ENCODE results near the gene ADSS2. TPM values are rescaled to one million over a fixed set of nuclear protein-coding genes. Genes with fewer than 3 reads are reported as not detected.

ADSS2 gene
- total RNA-seq, 1 donor from 2014 or later, result 38.3 TPM

GRCh38 chr1:244473059-244473605 lies 21.4 kb upstream of the ADSS2 start:
- Histone ChIP-seq H3K9me3 (no peaks in the 10 kb centered on the region), H3K27ac (no peak overlapping the region), H3K4me3 (no peak overlapping the region), H3K4me1 (no peaks in the 10 kb centered on the region), H3K36me3 (no peaks in the 10 kb centered on the region), H3K27me3 (no peaks in the 10 kb centered on the region)
- TF ChIP-seq CTCF (IDR thresholded peaks at IDR 0.05), result no peak
- intact Hi-C loops (cut with DNase I), result no loop called here
- DNase-seq (ENCODE audit: low spot score in 2 of 2), result no peak

- intact Hi-C loops (cut with DNase I), result no loop called here
Observed at GRCh38 chr1:244466724-244467123, 15.0 kb upstream of the ADSS2 start.

GRCh38 chr1:244461245-244462071 lies 9.7 kb upstream of the ADSS2 start, which contains the start of gene CATSPERE:
Gene CATSPERE, plus strand, starts transcription at chr1:244461273. Its CDS starts 157 bp downstream, at chr1:244461430.
- intact Hi-C loops (cut with DNase I), result no loop called here
- Histone ChIP-seq H3K36me3 (no peaks in the 10 kb centered on the region), H3K27ac (peak within 1 kb of the TSS; percentile 79 to 91), H3K4me1 (peaks cover 4 to 6% of the 10 kb centered on the region in 2 donors), H3K4me3 (peak within 1 kb of the TSS; percentile 52 to 80), H3K27me3 (no peaks in the 10 kb centered on the region), H3K9me3 (no peaks in the 10 kb centered on the region)
- peak; percentile 72 to 96 for DNase-seq (ENCODE audit: low spot score in 2 of 2)
- TF ChIP-seq CTCF (IDR thresholded peaks at IDR 0.05), result no peak

More at GRCh38 chr1:244466724-244467123, 15.0 kb upstream of the ADSS2 start:
- H3K27ac ChIP-seq, result no peak overlapping the region
- no peaks in the 10 kb centered on the region for H3K4me1 ChIP-seq
- H3K9me3 ChIP-seq, result no peaks in the 10 kb centered on the region
- H3K27me3 ChIP-seq, result no peaks in the 10 kb centered on the region
- no peak for TF ChIP-seq CTCF (IDR thresholded peaks at IDR 0.05)
- DNase-seq (ENCODE audit: low spot score in 2 of 2), result no peak
- no peak overlapping the region for H3K4me3 ChIP-seq
- H3K36me3 ChIP-seq, result no peaks in the 10 kb centered on the region

- Histone ChIP-seq H3K4me1 (peaks cover 4 to 6% of the 10 kb centered on the region in 2 donors), H3K27me3 (no peaks in the 10 kb centered on the region), H3K4me3 (no peak overlapping the region), H3K27ac (peak overlapping the region; percentile 79 to 91), H3K36me3 (no peaks in the 10 kb centered on the region), H3K9me3 (no peaks in the 10 kb centered on the region)
- intact Hi-C loops (cut with DNase I), result no loop called here
- TF ChIP-seq CTCF (IDR thresholded peaks at IDR 0.05), result no peak
- DNase-seq (ENCODE audit: low spot score in 2 of 2), result no peak
Observed at GRCh38 chr1:244460197-244460596, 8.5 kb upstream of the ADSS2 start.

- DNase-seq (ENCODE audit: low spot score in 2 of 2), result no peak
- intact Hi-C loops (cut with DNase I), result loop anchor here (10.0 kb wide), 1 partner anchor 376 kb away; the partner anchor contains the start of gene COX20
- no peaks in the 10 kb centered on the region for H3K9me3 ChIP-seq
- H3K27ac ChIP-seq, result no peak overlapping the region
- H3K27me3 ChIP-seq, result no peaks in the 10 kb centered on the region
- no peak overlapping the region for H3K4me3 ChIP-seq
- H3K36me3 ChIP-seq, result no peaks in the 10 kb centered on the region
- H3K4me1 ChIP-seq, result peaks cover 4 to 6% of the 10 kb centered on the region in 2 donors
- TF ChIP-seq CTCF (IDR thresholded peaks at IDR 0.05), result no peak
Observed at GRCh38 chr1:244458781-244459180, 7.1 kb upstream of the ADSS2 start.
